HG03066 (cell line): ENCODE results near the gene EGF.
"Not testable (repeated sequence)": the region's sequence is repeated elsewhere in the genome, so short reads cannot be mapped to it uniquely, and the experiment has no call there.

Experiments used
- ATAC-seq: cut with Tn5 transposase; IDR thresholded peaks from one replicate; pipeline ENCODE4 v1.9.1; 2021; ENCODE audit warnings: low read depth; ENCODE audit not compliant: unreplicated experiment

EGF gene

GRCh38 chr4:109912706-109913595 is at the start of gene EGF:
Gene EGF (plus strand): TSS chr4:109912883. CDS start chr4:109913336, 453 bp downstream.
- ATAC-seq: no peak

GRCh38 chr4:109864134-109864533 is 48.5 kb upstream of the EGF start:
- no peak for ATAC-seq

- no peak for ATAC-seq
These were observed 42.6 kb upstream of the EGF start for GRCh38 chr4:109870061-109870460.

- no peak for ATAC-seq
These were observed 40.6 kb upstream of the EGF start for GRCh38 chr4:109872065-109872464.

GRCh38 chr4:109872950-109873656 is 39.6 kb upstream of the EGF start:
- ATAC-seq: no peak

GRCh38 chr4:109873791-109874514 is 38.7 kb upstream of the EGF start:
- ATAC-seq: no peak

GRCh38 chr4:109875106-109875505 is 37.6 kb upstream of the EGF start:
- no peak for ATAC-seq

GRCh38 chr4:109875553-109875952 is 37.1 kb upstream of the EGF start:
- not testable (repeated sequence) for ATAC-seq

GRCh38 chr4:109876634-109877265 is 35.9 kb upstream of the EGF start:
- ATAC-seq: no peak

- ATAC-seq: peak; percentile 95
These were observed 35.3 kb upstream of the EGF start for GRCh38 chr4:109877400-109877799.

- no peak for ATAC-seq
These were observed 34.3 kb upstream of the EGF start for GRCh38 chr4:109878355-109878754.

- ATAC-seq: no peak
These were observed 33.6 kb upstream of the EGF start for GRCh38 chr4:109879081-109879480.

GRCh38 chr4:109879636-109880314 is 32.9 kb upstream of the EGF start:
- ATAC-seq: no peak

GRCh38 chr4:109886303-109886702 is 26.4 kb upstream of the EGF start:
- no peak for ATAC-seq

GRCh38 chr4:109887071-109887470 is 25.6 kb upstream of the EGF start:
- ATAC-seq: no peak

GRCh38 chr4:109890076-109890475 is 22.6 kb upstream of the EGF start:
- no peak for ATAC-seq

- ATAC-seq: no peak
These were observed 10.0 kb upstream of the EGF start for GRCh38 chr4:109902559-109903251.

GRCh38 chr4:109908731-109909130 is 4.0 kb upstream of the EGF start:
- ATAC-seq: no peak

- ATAC-seq: no peak
These were observed 2.4 kb upstream of the EGF start for GRCh38 chr4:109910256-109910655.
